HUES48 (cell line): ENCODE results near the gene TSPYL4.

Experiments
- H3K27ac ChIP-seq: one replicate; pipeline ENCODE4 v1.7.0; 2013; ENCODE audit warnings: low read depth, low read length, inconsistent platforms
- H3K27me3 ChIP-seq: 2 replicates; pipeline ENCODE4 v1.6.1; 2013; ENCODE audit warnings: mild to moderate bottlenecking, low read length; ENCODE audit not compliant: control insufficient read depth, insufficient read depth
- H3K36me3 ChIP-seq: 2 replicates; pipeline ENCODE4 v1.6.1; 2013; ENCODE audit warnings: low read length; ENCODE audit not compliant: control insufficient read depth, insufficient read depth
- H3K4me1 ChIP-seq: 2 replicates; pipeline ENCODE4 v1.6.1; 2013; ENCODE audit warnings: mild to moderate bottlenecking, low read length; ENCODE audit not compliant: control insufficient read depth, insufficient read depth
- H3K4me3 ChIP-seq: 2 replicates; pipeline ENCODE4 v1.5.1; 2013; ENCODE audit warnings: mild to moderate bottlenecking, low read depth, low read length
- H3K9ac ChIP-seq: 2 replicates; pipeline ENCODE4 v1.6.1; 2013; ENCODE audit warnings: mild to moderate bottlenecking, low read depth, low read length, moderate library complexity
- H3K9me3 ChIP-seq: 2 replicates; pipeline ENCODE4 v1.6.1; 2013; ENCODE audit warnings: low read length; ENCODE audit not compliant: control insufficient read depth, insufficient read depth

TSPYL4 gene

DNA sequence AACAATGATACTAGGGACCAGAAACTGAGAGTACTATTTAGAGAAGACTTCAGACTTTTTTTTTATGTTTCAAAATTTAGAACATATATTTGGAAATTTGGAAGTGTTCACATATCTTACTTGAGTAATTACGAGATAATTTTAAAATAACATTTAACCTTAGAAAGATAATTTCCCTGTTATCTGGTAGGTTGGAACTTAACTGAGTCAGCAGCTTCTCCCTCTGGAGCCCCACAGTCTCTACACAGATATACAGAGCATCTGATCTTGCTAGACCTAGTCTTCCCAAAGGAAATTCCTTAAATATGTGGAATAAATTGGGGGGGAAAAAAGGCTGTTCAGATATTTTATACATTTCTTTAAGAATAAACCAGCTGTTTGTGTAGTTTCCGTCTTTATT lies 48.6 kb downstream of the TSPYL4 start:
- no peak overlapping the region for H3K27ac ChIP-seq
- H3K9me3 ChIP-seq: no peaks in the 10 kb centered on the region

GRCh38 chr6:116201538-116201937 lies 52.3 kb downstream of the TSPYL4 start:
- no peaks in the 10 kb centered on the region for H3K27me3 ChIP-seq
- H3K4me3 ChIP-seq: no peak overlapping the region
- no peak overlapping the region for H3K9ac ChIP-seq
- H3K4me1 ChIP-seq: no peaks in the 10 kb centered on the region
- H3K36me3 ChIP-seq: no peaks in the 10 kb centered on the region
- H3K27ac ChIP-seq: no peak overlapping the region
- no peaks in the 10 kb centered on the region for H3K9me3 ChIP-seq

More for the DNA sequence above, 48.6 kb downstream of the TSPYL4 start:
- no peak overlapping the region for H3K9ac ChIP-seq
- H3K36me3 ChIP-seq: no peaks in the 10 kb centered on the region
- H3K27me3 ChIP-seq: no peaks in the 10 kb centered on the region
- H3K4me1 ChIP-seq: peaks cover 6% of the 10 kb centered on the region; the same call in 1 of the 2 replicates
- H3K4me3 ChIP-seq: no peak overlapping the region

DNA sequence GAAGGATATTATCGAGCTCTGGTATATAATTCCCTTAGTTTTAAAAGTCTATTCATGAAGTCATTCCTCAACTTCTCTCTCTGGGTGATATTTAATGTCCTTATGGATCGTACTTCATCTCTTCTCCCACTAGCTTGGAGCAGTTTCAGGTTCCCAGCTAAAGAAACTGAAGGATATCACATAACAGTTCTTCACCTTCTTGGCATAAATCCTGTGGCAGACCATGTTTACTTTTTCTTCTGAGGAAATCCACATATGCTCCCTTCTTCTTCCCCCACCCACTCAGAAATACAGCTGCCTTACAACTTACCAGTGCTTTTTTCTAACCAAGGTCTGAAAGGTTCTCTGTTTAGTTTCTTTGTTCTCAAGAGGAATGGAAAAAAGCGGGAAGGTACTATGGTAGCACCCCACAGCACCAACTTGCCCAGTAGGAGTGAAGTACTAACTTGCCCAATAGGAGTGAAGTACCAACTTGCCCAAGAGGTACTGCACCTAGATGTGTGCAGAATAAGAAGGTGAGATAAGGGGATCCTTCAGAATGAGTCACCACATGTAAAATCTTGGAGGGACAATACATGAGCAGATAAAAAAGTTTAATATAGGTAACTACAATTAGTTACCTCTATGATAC lies 53.1 kb downstream of the TSPYL4 start:
- H3K9me3 ChIP-seq: no peaks in the 10 kb centered on the region
- no peak overlapping the region for H3K9ac ChIP-seq
- H3K36me3 ChIP-seq: no peaks in the 10 kb centered on the region
- H3K4me3 ChIP-seq: no peak overlapping the region
- no peak overlapping the region for H3K27ac ChIP-seq
- H3K27me3 ChIP-seq: no peaks in the 10 kb centered on the region
- no peaks in the 10 kb centered on the region for H3K4me1 ChIP-seq
